Ammon's horn (tissue), 1 donor: ENCODE measurements around the gene MT1G.

Experiments
- DNase-seq: peaks from one replicate; pipeline ENCODE4 v3.0.0-alpha.2; 2016; ENCODE audit warnings: low spot score

MT1G gene

DNA sequence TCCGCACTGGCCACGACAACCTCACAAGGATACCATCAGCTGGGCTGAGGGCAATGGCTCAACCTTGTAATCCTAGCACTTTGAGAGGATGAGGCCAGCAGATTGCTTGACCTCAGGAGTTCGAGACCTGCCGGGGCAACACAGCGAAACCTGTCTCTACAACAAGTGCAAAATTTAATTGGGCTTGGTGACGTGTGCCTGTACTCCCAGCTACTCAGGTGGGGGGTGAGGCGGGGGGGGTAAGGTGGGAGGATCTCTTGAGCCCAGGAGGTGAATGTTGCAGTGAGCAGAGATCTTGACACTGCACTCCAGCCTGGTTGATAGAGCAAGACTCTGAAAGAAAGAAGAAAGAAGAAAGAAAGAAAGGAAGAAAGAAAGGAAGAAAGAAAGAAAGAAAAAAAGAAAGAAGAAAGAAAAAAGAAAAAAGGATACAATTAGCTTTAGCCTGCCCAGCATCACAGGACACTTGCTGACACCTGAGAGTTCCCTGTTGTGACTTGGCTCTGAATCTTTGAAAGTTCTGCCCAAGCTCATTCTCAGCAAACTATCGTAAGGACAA is 47.4 kb downstream of the MT1G start:
- DNase-seq = no peak

DNA sequence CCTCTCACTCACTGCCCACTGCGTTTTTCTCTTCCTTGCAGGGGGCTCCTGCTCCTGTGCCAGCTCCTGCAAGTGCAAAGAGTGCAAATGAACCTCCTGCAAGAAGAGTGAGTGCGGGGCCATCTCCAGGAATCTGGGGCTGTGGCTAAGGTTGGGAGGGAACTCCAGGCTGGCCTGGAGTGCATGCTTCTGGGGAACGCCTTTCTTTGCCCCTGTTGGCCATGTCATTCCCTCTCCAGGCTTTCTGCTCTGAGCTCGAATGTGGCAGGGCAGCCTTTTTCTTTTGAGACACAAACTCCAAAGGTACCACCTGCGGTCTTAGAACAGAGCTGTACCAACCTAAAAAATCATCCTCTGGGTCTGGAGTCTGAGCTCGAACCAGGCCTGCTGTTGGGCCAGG is 49.7 kb downstream of the MT1G start:
- DNase-seq = no peak

DNA sequence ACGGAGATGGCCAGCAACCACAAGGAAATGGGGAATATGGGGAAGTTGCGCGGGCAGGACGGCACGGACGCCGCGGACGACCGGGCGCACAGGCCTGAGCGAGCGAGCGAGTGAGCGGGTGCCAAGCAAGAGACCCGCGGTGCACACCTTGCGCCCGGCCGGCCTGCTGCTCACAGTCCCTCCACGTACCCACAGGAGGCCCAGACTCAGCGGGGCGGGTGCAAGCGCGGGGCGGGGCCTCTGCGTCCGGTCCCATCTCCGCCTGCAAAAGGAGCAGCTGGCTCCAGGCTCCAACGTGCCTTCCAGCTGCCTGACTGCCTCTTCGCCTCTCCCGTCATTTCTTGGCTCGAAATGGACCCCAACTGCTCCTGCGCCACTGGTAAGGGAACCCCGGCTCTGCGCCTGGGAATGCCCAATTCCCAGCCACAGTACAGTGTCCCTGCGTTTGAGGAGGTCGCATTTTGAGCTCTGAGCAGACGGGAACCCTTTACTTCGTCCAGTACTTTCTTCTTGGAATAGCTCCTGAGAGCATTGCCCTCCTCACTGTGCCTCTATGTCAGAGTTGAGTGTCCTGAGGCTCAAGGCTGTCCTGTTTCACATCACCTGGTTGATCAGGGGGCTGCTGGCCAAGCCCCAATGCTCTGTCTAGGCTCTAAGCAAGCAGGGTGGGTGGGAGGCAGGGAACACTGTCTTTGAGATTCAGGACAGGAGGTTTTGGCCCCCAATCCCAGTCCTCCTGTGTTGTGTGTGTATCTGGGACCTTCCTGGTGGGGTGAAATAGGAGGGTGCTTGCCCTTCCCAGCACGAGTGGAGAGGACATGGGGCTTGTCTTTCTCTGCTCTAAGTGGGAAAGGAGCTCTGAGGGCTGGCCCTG is 50.4 kb downstream of the MT1G start:
- peak; percentile 56 for DNase-seq
